GM10248 (cell line): ENCODE results near the gene HIF3A.

Experiments
- CTCF ChIA-PET: fragments of 300-600 bp; sonication (Branson Sonifier 250); formaldehyde crosslinking; extraction: SDS; loops from one replicate; lab custom pipeline; 2021; ENCODE audit warnings: antibody characterized with exemption; lab: Yijun Ruan, JAX
- POLR2A ChIA-PET: fragments of 350-650 bp; sonication (Branson Sonifier 250); formaldehyde crosslinking; extraction: SDS; loops from one replicate; lab custom pipeline; 2020; ENCODE audit warnings: antibody characterized with exemption; lab: Yijun Ruan, JAX
- DNase-seq: peaks from one replicate; pipeline ENCODE4 v3.0.0; 2012; ENCODE audit errors: extremely low spot score
- CTCF ChIP-seq: IDR thresholded peaks from 2 replicates; pipeline ENCODE4 v1.5.1; 2012; ENCODE audit warnings: mild to moderate bottlenecking, low read depth; ENCODE audit errors: extremely low read depth, missing control alignments, control extremely low read depth

HIF3A gene

GRCh38 chr19:46390121-46390858 lies 93.4 kb downstream of the HIF3A start:
- CTCF ChIA-PET = interaction anchor here (0.8 to 1.6 kb wide), 4 partner anchors 12 to 314 kb away, joined by 3 to 5 read pairs (median 3); no protein-coding TSS in a partner anchor
- no peak for DNase-seq
- POLR2A ChIA-PET = no interaction called here
- no peak for TF ChIP-seq CTCF

GRCh38 chr19:46390866-46391265 lies 94.0 kb downstream of the HIF3A start:
- no peak for TF ChIP-seq CTCF
- no peak for DNase-seq
- POLR2A ChIA-PET = no interaction called here
- CTCF ChIA-PET = interaction anchor here (1.0 to 1.6 kb wide), 3 partner anchors 11 to 313 kb away, joined by 3 to 5 read pairs (median 3); no protein-coding TSS in a partner anchor

GRCh38 chr19:46391296-46392251 lies 94.7 kb downstream of the HIF3A start:
- no peak for DNase-seq
- ChIA-PET CTCF (interaction anchor here (1.0 to 1.6 kb wide), 4 partner anchors 11 to 312 kb away, joined by 3 to 5 read pairs (median 3); no protein-coding TSS in a partner anchor), POLR2A (interaction anchor here (0.7 kb wide), 1 partner anchor 63 kb away, joined by 6 read pairs; no protein-coding TSS in a partner anchor)
- TF ChIP-seq CTCF = no peak

DNA sequence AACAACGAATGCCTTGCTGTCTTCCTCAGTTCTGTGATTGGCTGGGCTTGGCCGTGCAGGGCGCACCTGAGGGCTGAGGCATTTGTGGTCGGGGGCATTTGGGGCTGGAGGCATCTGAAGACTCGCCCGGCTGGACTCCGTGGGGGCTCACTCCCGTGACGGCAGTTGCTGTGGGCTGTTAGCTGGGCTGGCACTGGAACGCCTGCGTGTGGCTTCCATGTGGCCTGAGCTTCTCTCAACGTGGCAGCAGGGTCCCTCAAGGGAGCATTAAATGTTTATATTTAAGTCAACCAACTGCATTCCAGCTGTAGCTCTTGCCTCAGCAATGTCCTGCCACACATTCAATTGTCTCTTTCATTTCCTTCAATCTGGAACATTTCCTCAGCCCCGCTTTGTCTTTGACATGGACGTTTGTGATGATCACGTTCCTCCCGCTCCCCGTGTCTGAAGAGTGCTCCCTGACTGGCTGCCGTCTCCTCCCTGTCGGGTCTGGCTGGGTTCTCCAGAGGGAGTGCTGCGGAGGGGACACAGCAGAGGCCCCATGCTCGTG lies 95.5 kb downstream of the HIF3A start:
- ChIA-PET CTCF (interaction anchor here (1.1 kb wide), 1 partner anchor 122 kb away, joined by 3 read pairs; no protein-coding TSS in a partner anchor), POLR2A (interaction anchor here (0.7 kb wide), 1 partner anchor 63 kb away, joined by 6 read pairs; no protein-coding TSS in a partner anchor)
- TF ChIP-seq CTCF = no peak
- no peak for DNase-seq

DNA sequence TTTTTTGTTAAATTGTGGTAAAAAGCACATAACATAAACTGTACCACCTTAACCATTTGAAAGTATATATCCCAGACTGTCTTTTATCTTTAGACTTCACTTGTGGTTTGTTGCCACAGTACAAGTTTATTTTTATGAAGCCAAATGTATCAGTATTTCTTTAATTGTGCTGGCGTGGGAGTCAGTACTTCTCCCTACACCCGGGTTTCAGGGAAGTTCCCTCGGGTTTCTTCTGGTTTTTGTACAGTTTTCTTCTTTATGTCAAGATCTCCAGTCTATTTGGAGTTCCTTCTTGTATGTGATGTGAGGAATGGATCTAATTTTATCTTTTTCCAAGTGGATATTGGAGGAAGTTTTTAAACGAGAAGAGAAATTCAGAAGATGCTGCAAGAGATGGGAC lies 96.0 kb downstream of the HIF3A start:
- ChIA-PET POLR2A (no interaction called here), CTCF (interaction anchor here (4.0 kb wide), 1 partner anchor 96 kb away, joined by 53 read pairs; no protein-coding TSS in a partner anchor)
- no peak for TF ChIP-seq CTCF
- no peak for DNase-seq
